Heart left ventricle (tissue), 16 donors: ENCODE results near the gene SMARCA2. TPM values are rescaled to one million over a fixed set of nuclear protein-coding genes. Genes with fewer than 3 reads are reported as not detected.

Experiments
- ATAC-seq, 4 donors: fragments of 200-7000 bp; cut with Tn5 transposase; one replicate each; pipeline ENCODE4 v1.9.1; 2020 to 2022; ENCODE audit warnings: moderate library complexity in 4 of 4, mild to moderate bottlenecking in 3 of 4, moderate number of reproducible peaks in 1 of 4
- DNase-seq, 5 donors: peaks; one replicate each; pipeline ENCODE4 v3.0.0-alpha.2; 2020
- H3K27ac ChIP-seq, 12 donors: fragments of 200-600 bp; sonication (generic) in 4 of 12; one replicate each; pipeline versions ENCODE4 v1.5.0 to v1.8.0; 2016 to 2022; ENCODE audit warnings: mild to moderate bottlenecking in 2 of 12
- H3K27me3 ChIP-seq, 9 donors: fragments of 200-600 bp; sonication (generic) in 2 of 9; one replicate each; pipeline versions ENCODE4 v1.5.1 to v1.8.0; 2016 to 2022; ENCODE audit warnings: mild to moderate bottlenecking in 3 of 9
- H3K36me3 ChIP-seq, 9 donors: fragments of 200-600 bp; sonication (generic) in 2 of 9; one replicate each; pipeline versions ENCODE4 v1.5.0 to v1.8.0; 2018 to 2022; ENCODE audit warnings: mild to moderate bottlenecking in 2 of 9
- H3K4me1 ChIP-seq, 12 donors: fragments of 200-600 bp; sonication (generic) in 4 of 12; one replicate each; pipeline versions ENCODE4 v1.5.0 to v1.8.0; 2016 to 2022; ENCODE audit warnings: mild to moderate bottlenecking in 3 of 12
- H3K4me3 ChIP-seq, 12 donors: fragments of 200-600 bp; sonication (generic) in 4 of 12; one replicate each; pipeline versions ENCODE4 v1.5.0 to v1.8.0; 2017 to 2022; ENCODE audit warnings: mild to moderate bottlenecking in 9 of 12, moderate library complexity in 4 of 12
- H3K9me3 ChIP-seq, 12 donors: fragments of 200-600 bp; sonication (generic) in 4 of 12; one replicate each; pipeline versions ENCODE4 v1.5.0 to v1.8.0; 2016 to 2022; ENCODE audit warnings: mild to moderate bottlenecking in 1 of 12
- CTCF ChIP-seq, 12 donors: fragments of 200-600 bp; sonication (generic) in 4 of 12; IDR thresholded peaks; one replicate each; pipeline versions ENCODE4 v1.5.0 to v1.8.0; 2018 to 2022; ENCODE audit warnings: antibody characterized with exemption in 12 of 12, mild to moderate bottlenecking in 5 of 12
- POLR2A ChIP-seq, 2 donors: fragments of 450-650 bp; IDR thresholded peaks; one replicate each; pipeline ENCODE4 v1.6.1; 2017; ENCODE audit warnings: antibody characterized with exemption in 2 of 2, mild to moderate bottlenecking in 2 of 2, moderate library complexity in 2 of 2
- WGBS, 4 donors: extraction: QIAGEN DNeasy Blood & Tissue Kit in 2 of 4; methylation state at CpG; one replicate each; pipeline versions ENCODE4 v1.1.5 to v1.1.7; 2013 to 2018; 5-methylcytosine and 5-hydroxymethylcytosine counted together
- intact Hi-C, 10 donors: fragments of 100-400 bp; cut with DNase I; formaldehyde crosslinking; loops; one replicate each; pipeline versions ENCODE4 v1.11.1 to v1.14.2; 2022
- polyA plus RNA-seq, 2 donors: library from polyadenylated mRNA; stranded (reverse); fragments of 200-250 nt; gene quantifications; one replicate each; pipeline ENCODE4 v1.2.3, GENCODE V29; 2013
- total RNA-seq, 9 donors: library from RNA; depleted of rRNA in 2 of 9; stranded (reverse); fragments of >200 nt in 2 of 9; fragmentation: NEBNext Ultra II Directional in 3 of 9; extraction: Animal tissue kit (Norgen Biotek cat#: 25700) in 3 of 9; gene quantifications; one replicate each; pipeline versions ENCODE4 v1.1.0 to v1.2.4, GENCODE V29; 2016 to 2023
- donor health status: ischemic (EF 13 %, LVEDD 7.1; RV severe dilation, severe dysfunction).
- donor health status: healthy with polysubstance abuse.
- donor health status: DM: no; HTN: yes; CAD: no.
- donor health status: DM: no; HTN: no; CAD: no.
- donor health status: ischemic (EF 25% LVEDD 6.9; RV normal size, moderate dysfunction).
- donor health status: ischemic (EF 25% LVEDD 5.7; RV mildly dilated, moderate dysfunction).
- donor health status: healthy.
- donor health status: DM: yes; HTN: yes; CAD: no.
- donor health status: ischemic (EF 35%, LVEDD 5.7; RV mildly dilated, moderate dysfunction).
- donor health status: nonischemic (EF 11% LVEDD 7.7; RV severe dilation, severe dysfunction).
- donor health status: DM: yes; HTN: yes; CAD: no.
- donor health status: PGD.
- donor health status: ischemic (EF 29% LVEDD 5.4; RV normal size, mild dysfunction).
- donor health status: nonischemic (EF 23%, LVEDD 6.1; RV moderate dilation, normal function).

SMARCA2 gene
- total and polyA plus RNA-seq, 11 donors: 29.3 to 149 (median 103) TPM

GRCh38 chr9:1980387-1980786 lies 34.8 kb upstream of the SMARCA2 start:
- TF ChIP-seq POLR2A (IDR thresholded peaks at IDR 0.05) (no peak), CTCF (IDR thresholded peaks at IDR 0.05) (no peak)
- 88 to 100% (median 90%) methylated on average over 1 of the region's 1 CpG for WGBS, 4 donors
- DNase-seq (no peak), ATAC-seq (no peak)
- intact Hi-C loops: no loop called here
- Histone ChIP-seq H3K27me3 (no peaks in the 10 kb centered on the region), H3K9me3 (no peaks in the 10 kb centered on the region), H3K4me3 (no peak overlapping the region), H3K27ac (no peak overlapping the region), H3K36me3 (no peaks in the 10 kb centered on the region), H3K4me1 (peaks cover 0 to 21% (median 9%) of the 10 kb centered on the region in 12 donors)

GRCh38 chr9:1982074-1982473 lies 33.1 kb upstream of the SMARCA2 start:
- H3K27me3 ChIP-seq: no peaks in the 10 kb centered on the region
- H3K9me3 ChIP-seq: peaks cover 0 to 3% (median 0%) of the 10 kb centered on the region in 12 donors
- H3K4me1 ChIP-seq: peaks cover 0 to 21% (median 9%) of the 10 kb centered on the region in 12 donors
- no peak for DNase-seq
- WGBS, 4 donors: 85 to 95% (median 90%) methylated on average over 1 of the region's 1 CpG
- TF ChIP-seq CTCF (IDR thresholded peaks at IDR 0.05) (no peak), POLR2A (IDR thresholded peaks at IDR 0.05) (no peak)
- intact Hi-C loops: no loop called here
- H3K36me3 ChIP-seq: no peaks in the 10 kb centered on the region
- no peak overlapping the region for H3K4me3 ChIP-seq
- ATAC-seq: no peak
- no peak overlapping the region for H3K27ac ChIP-seq

- no peaks in the 10 kb centered on the region for H3K4me1 ChIP-seq
- intact Hi-C loops: no loop called here
- no peak overlapping the region for H3K4me3 ChIP-seq
- TF ChIP-seq CTCF (IDR thresholded peaks at IDR 0.05) (no peak), POLR2A (IDR thresholded peaks at IDR 0.05) (no peak)
- H3K9me3 ChIP-seq: peaks cover 0 to 3% (median 0%) of the 10 kb centered on the region in 12 donors
- ATAC-seq (no peak), DNase-seq (no peak)
- no peak overlapping the region for H3K27ac ChIP-seq
- no peaks in the 10 kb centered on the region for H3K36me3 ChIP-seq
- no peaks in the 10 kb centered on the region for H3K27me3 ChIP-seq
Measured at GRCh38 chr9:1986341-1986740, 28.8 kb upstream of the SMARCA2 start.

GRCh38 chr9:1989500-1989899 lies 25.6 kb upstream of the SMARCA2 start:
- no peak for DNase-seq
- TF ChIP-seq POLR2A (IDR thresholded peaks at IDR 0.05) (no peak), CTCF (IDR thresholded peaks at IDR 0.05) (no peak)
- ATAC-seq: no peak
- intact Hi-C loops: no loop called here
- Histone ChIP-seq H3K9me3 (peaks cover 0 to 3% (median 0%) of the 10 kb centered on the region in 12 donors), H3K36me3 (no peaks in the 10 kb centered on the region), H3K4me3 (no peak overlapping the region), H3K4me1 (no peaks in the 10 kb centered on the region), H3K27ac (no peak overlapping the region), H3K27me3 (no peaks in the 10 kb centered on the region)
- WGBS, 4 donors: 84 to 92% (median 89%) methylated on average over 2 of the region's 2 CpGs
